Neural progenitor cell (in vitro differentiated cells): Measurements from ENCODE around the gene SIL1.

Experiments used
- EZH2 ChIP-seq: fragments of 200-600 bp; sonication (generic); IDR thresholded peaks from 2 replicates; pipeline ENCODE4 v1.6.1; 2017; ENCODE audit warnings: antibody characterized with exemption, mild to moderate bottlenecking, moderate library complexity
- TF ChIP-seq, protein P1 (sequence below): fragments of 200-600 bp; sonication (generic); IDR thresholded peaks from 2 replicates; pipeline ENCODE4 v1.5.1; 2017; ENCODE audit warnings: antibody characterized with exemption, mild to moderate bottlenecking

DNA sequence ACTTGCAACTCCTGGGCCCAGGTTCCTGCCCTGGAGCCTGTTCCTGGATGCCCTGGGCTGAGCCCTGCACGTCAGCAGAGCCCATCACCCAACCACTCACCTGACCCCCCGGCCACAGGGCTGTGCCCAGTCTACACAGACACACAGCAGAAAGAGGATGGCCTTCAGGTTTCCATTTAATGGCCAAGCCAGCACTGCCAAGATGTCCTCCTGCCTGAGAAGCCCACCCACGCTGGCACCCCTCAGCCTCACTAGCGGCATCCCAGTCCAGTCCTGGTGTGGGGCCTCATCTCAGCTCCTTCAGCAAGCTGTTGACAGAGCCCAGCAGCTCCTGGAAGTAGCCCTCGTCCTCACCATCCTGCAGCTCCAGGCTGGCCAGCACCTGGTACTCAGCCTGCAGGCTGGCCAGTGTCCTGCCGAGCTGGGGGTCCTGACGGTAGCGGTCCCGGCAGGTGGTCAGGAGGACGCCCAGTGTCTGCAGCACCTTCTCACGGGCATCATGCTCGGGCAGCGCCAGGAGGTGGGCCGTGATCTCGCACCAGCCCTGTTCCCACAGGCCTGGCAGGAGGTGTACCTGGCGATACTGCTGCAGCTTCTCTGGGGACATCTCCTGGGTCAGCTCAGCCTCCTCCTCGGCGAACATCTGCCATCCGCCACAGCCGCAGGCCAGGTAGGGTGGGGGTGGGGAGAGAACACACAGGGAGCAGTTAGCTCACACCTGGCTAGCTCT lies 251.2 kb downstream of the SIL1 start:
- TF ChIP-seq, protein P1, sequence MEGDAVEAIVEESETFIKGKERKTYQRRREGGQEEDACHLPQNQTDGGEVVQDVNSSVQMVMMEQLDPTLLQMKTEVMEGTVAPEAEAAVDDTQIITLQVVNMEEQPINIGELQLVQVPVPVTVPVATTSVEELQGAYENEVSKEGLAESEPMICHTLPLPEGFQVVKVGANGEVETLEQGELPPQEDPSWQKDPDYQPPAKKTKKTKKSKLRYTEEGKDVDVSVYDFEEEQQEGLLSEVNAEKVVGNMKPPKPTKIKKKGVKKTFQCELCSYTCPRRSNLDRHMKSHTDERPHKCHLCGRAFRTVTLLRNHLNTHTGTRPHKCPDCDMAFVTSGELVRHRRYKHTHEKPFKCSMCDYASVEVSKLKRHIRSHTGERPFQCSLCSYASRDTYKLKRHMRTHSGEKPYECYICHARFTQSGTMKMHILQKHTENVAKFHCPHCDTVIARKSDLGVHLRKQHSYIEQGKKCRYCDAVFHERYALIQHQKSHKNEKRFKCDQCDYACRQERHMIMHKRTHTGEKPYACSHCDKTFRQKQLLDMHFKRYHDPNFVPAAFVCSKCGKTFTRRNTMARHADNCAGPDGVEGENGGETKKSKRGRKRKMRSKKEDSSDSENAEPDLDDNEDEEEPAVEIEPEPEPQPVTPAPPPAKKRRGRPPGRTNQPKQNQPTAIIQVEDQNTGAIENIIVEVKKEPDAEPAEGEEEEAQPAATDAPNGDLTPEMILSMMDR = no peak
- TF ChIP-seq EZH2 = no peak
